WTC11 (cell line): ENCODE data around the gene NES. TPM values are rescaled to one million over a fixed set of nuclear protein-coding genes. Genes with fewer than 3 reads are reported as not detected.

Experiments used
- ATAC-seq: fragments of 200-7000 bp; cut with Tn5 transposase; 2 replicates; pipeline ENCODE4 v1.10.0; 2021; ENCODE audit warnings: mild to moderate bottlenecking, moderate library complexity
- CTCF ChIA-PET: fragments of 300-600 bp; sonication (Branson Sonifier 250); formaldehyde crosslinking; loops from one replicate; lab custom pipeline; 2021; ENCODE audit warnings: antibody characterized with exemption; lab: Charles Lee
- POLR2A ChIA-PET: fragments of 350-600 bp; sonication (Branson Sonifier 250); formaldehyde crosslinking; loops from one replicate; lab custom pipeline; 2021; ENCODE audit warnings: antibody characterized with exemption; lab: Charles Lee
- DNase-seq: peaks from one replicate; pipeline ENCODE4 v3.0.0; 2021; ENCODE audit warnings: low spot score
- H3K27ac Mint-ChIP-seq: 2 replicates; pipeline ENCODE4 v1.8.0; 2021; ENCODE audit warnings: mixed read lengths
- H3K27me3 Mint-ChIP-seq: 2 replicates; pipeline ENCODE4 v1.8.0; 2021; ENCODE audit warnings: low read depth, mild to moderate bottlenecking, moderate library complexity, mixed read lengths
- H3K36me3 Mint-ChIP-seq: 2 replicates; pipeline ENCODE4 v1.8.0; 2021; ENCODE audit warnings: mixed read lengths
- H3K4me1 Mint-ChIP-seq: 2 replicates; pipeline ENCODE4 v1.8.0; 2022; ENCODE audit warnings: mixed read lengths
- H3K4me3 Mint-ChIP-seq: 2 replicates; pipeline ENCODE4 v1.8.0; 2021; ENCODE audit warnings: mild to moderate bottlenecking, moderate library complexity, mixed read lengths
- H3K9me3 Mint-ChIP-seq: 2 replicates; pipeline ENCODE4 v1.8.0; 2021; ENCODE audit warnings: mixed read lengths
- ATF1 ChIP-seq: sonication (generic); formaldehyde crosslinking; IDR thresholded peaks from 2 replicates; pipeline ENCODE4 v1.8.1; 2023; ENCODE audit warnings: mild to moderate bottlenecking, moderate library complexity, missing genetic modification reagents
- ESRRA ChIP-seq: sonication (generic); formaldehyde crosslinking; IDR thresholded peaks from 2 replicates; pipeline ENCODE4 v1.8.1; 2022; ENCODE audit warnings: mild to moderate bottlenecking, missing genetic modification reagents, borderline replicate concordance
- FOXK1 ChIP-seq: sonication (generic); formaldehyde crosslinking; IDR thresholded peaks from 2 replicates; pipeline ENCODE4 v1.8.0; 2022; ENCODE audit warnings: mild to moderate bottlenecking, moderate library complexity, missing genetic modification reagents
- FOXP1 ChIP-seq: sonication (generic); formaldehyde crosslinking; IDR thresholded peaks from 2 replicates; pipeline ENCODE4 v1.8.0; 2022; ENCODE audit warnings: missing genetic modification reagents, mild to moderate bottlenecking, moderate library complexity, borderline replicate concordance
- JUN ChIP-seq: sonication (generic); formaldehyde crosslinking; IDR thresholded peaks from 2 replicates; pipeline ENCODE4 v1.8.0; 2023; ENCODE audit warnings: mild to moderate bottlenecking, missing genetic modification reagents
- MXD4 ChIP-seq: fragments of 250-450 bp; sonication (Bioruptor Pico); IDR thresholded peaks from 2 replicates; pipeline ENCODE4 v1.8.0; 2021; ENCODE audit warnings: mild to moderate bottlenecking, moderate library complexity, borderline replicate concordance
- NFYB ChIP-seq: sonication (generic); formaldehyde crosslinking; conservative IDR thresholded peaks from 2 replicates; pipeline ENCODE4 v1.8.0; 2022; ENCODE audit warnings: low read depth, missing genetic modification reagents
- NR3C1 ChIP-seq: sonication (generic); formaldehyde crosslinking; conservative IDR thresholded peaks from 2 replicates; pipeline ENCODE4 v1.8.1; 2023; ENCODE audit warnings: low read depth, mild to moderate bottlenecking, missing genetic modification reagents
- RORB ChIP-seq: fragments of 250-450 bp; sonication (Bioruptor Pico); IDR thresholded peaks from 2 replicates; pipeline ENCODE4 v1.9.0; 2021; ENCODE audit warnings: mild to moderate bottlenecking
- SP1 ChIP-seq: sonication (generic); formaldehyde crosslinking; conservative IDR thresholded peaks from 2 replicates; pipeline ENCODE4 v1.8.1; 2022; ENCODE audit warnings: missing genetic modification reagents
- ZNF138 ChIP-seq: sonication (generic); formaldehyde crosslinking; conservative IDR thresholded peaks from 2 replicates; pipeline ENCODE4 v1.8.1; 2022; ENCODE audit warnings: mild to moderate bottlenecking, moderate library complexity, missing genetic modification reagents
- ZNF263 ChIP-seq: sonication (generic); formaldehyde crosslinking; IDR thresholded peaks from 2 replicates; pipeline ENCODE4 v1.8.1; 2022; ENCODE audit warnings: low read depth, mild to moderate bottlenecking, moderate library complexity, missing genetic modification reagents
- total RNA-seq: library from RNA; stranded (reverse); gene quantifications from 3 replicates; pipeline ENCODE4 v1.2.3, GENCODE V29; 2021
- TF ChIP-seq, protein P1 (sequence below): fragments of 250-450 bp; sonication (Bioruptor Pico); IDR thresholded peaks from 2 replicates; pipeline ENCODE4 v1.9.0; 2021; ENCODE audit warnings: mild to moderate bottlenecking
- TF ChIP-seq, protein P2 (sequence below): sonication (generic); formaldehyde crosslinking; IDR thresholded peaks from 2 replicates; pipeline ENCODE4 v1.8.0; 2022; ENCODE audit warnings: missing genetic modification reagents
- TF ChIP-seq, protein P3 (sequence below): fragments of 250-450 bp; sonication (Bioruptor Pico); IDR thresholded peaks from 2 replicates; pipeline ENCODE4 v2.1.2; 2022; ENCODE audit warnings: mild to moderate bottlenecking, moderate library complexity

The NES gene
- total RNA-seq, 1 experiment from 2014 or later, result 127 TPM

DNA sequence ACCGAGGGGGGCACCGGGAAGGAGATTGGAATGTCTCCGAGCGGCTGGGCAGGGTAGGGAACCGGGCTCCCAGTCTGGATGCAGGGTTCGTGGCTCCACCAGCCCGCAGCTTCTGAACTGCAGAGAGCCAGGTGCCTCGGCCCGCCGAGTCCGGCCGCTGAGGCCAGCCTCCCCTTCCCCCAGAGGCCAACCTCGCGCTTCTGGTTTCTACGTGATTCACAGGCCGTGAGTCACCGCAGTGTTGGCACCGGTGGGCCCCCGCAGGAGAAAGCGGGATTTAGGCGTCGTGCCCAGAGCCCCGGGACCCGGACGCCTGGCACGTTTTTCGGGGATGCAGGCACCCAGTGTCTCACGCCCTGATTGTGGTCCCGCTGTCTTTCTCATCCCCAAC is 27.7 kb upstream of the NES start (continued):
- TF ChIP-seq, protein P1, sequence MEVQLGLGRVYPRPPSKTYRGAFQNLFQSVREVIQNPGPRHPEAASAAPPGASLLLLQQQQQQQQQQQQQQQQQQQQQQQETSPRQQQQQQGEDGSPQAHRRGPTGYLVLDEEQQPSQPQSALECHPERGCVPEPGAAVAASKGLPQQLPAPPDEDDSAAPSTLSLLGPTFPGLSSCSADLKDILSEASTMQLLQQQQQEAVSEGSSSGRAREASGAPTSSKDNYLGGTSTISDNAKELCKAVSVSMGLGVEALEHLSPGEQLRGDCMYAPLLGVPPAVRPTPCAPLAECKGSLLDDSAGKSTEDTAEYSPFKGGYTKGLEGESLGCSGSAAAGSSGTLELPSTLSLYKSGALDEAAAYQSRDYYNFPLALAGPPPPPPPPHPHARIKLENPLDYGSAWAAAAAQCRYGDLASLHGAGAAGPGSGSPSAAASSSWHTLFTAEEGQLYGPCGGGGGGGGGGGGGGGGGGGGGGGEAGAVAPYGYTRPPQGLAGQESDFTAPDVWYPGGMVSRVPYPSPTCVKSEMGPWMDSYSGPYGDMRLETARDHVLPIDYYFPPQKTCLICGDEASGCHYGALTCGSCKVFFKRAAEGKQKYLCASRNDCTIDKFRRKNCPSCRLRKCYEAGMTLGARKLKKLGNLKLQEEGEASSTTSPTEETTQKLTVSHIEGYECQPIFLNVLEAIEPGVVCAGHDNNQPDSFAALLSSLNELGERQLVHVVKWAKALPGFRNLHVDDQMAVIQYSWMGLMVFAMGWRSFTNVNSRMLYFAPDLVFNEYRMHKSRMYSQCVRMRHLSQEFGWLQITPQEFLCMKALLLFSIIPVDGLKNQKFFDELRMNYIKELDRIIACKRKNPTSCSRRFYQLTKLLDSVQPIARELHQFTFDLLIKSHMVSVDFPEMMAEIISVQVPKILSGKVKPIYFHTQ, result no peak
- no peak for TF ChIP-seq ZNF138 (CRISPR knock-in tag)
- TF ChIP-seq JUN, result no peak; the same call in 1 of the 2 replicates
- TF ChIP-seq ATF1 (CRISPR knock-in tag), result no peak
- no peak for TF ChIP-seq ZNF263
- no peak for TF ChIP-seq MXD4 (CRISPR knock-in tag)
- TF ChIP-seq FOXK1, result no peak; the same call in 1 of the 2 replicates
- TF ChIP-seq, protein P2, sequence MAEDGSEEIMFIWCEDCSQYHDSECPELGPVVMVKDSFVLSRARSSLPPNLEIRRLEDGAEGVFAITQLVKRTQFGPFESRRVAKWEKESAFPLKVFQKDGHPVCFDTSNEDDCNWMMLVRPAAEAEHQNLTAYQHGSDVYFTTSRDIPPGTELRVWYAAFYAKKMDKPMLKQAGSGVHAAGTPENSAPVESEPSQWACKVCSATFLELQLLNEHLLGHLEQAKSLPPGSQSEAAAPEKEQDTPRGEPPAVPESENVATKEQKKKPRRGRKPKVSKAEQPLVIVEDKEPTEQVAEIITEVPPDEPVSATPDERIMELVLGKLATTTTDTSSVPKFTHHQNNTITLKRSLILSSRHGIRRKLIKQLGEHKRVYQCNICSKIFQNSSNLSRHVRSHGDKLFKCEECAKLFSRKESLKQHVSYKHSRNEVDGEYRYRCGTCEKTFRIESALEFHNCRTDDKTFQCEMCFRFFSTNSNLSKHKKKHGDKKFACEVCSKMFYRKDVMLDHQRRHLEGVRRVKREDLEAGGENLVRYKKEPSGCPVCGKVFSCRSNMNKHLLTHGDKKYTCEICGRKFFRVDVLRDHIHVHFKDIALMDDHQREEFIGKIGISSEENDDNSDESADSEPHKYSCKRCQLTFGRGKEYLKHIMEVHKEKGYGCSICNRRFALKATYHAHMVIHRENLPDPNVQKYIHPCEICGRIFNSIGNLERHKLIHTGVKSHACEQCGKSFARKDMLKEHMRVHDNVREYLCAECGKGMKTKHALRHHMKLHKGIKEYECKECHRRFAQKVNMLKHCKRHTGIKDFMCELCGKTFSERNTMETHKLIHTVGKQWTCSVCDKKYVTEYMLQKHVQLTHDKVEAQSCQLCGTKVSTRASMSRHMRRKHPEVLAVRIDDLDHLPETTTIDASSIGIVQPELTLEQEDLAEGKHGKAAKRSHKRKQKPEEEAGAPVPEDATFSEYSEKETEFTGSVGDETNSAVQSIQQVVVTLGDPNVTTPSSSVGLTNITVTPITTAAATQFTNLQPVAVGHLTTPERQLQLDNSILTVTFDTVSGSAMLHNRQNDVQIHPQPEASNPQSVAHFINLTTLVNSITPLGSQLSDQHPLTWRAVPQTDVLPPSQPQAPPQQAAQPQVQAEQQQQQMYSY (CRISPR knock-in tag), result no peak
- TF ChIP-seq NR3C1 (CRISPR knock-in tag), result no peak
- TF ChIP-seq, protein P3, sequence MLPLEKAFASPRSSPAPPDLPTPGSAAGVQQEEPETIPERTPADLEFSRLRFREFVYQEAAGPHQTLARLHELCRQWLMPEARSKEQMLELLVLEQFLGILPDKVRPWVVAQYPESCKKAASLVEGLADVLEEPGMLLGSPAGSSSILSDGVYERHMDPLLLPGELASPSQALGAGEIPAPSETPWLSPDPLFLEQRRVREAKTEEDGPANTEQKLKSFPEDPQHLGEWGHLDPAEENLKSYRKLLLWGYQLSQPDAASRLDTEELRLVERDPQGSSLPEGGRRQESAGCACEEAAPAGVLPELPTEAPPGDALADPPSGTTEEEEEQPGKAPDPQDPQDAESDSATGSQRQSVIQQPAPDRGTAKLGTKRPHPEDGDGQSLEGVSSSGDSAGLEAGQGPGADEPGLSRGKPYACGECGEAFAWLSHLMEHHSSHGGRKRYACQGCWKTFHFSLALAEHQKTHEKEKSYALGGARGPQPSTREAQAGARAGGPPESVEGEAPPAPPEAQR (CRISPR knock-in tag), result no peak
- no peak for TF ChIP-seq ESRRA (CRISPR knock-in tag)
- no peak for TF ChIP-seq FOXP1 (CRISPR knock-in tag)
- no peak for TF ChIP-seq SP1 (CRISPR knock-in tag)
- no peak for TF ChIP-seq NFYB (CRISPR knock-in tag)

DNA sequence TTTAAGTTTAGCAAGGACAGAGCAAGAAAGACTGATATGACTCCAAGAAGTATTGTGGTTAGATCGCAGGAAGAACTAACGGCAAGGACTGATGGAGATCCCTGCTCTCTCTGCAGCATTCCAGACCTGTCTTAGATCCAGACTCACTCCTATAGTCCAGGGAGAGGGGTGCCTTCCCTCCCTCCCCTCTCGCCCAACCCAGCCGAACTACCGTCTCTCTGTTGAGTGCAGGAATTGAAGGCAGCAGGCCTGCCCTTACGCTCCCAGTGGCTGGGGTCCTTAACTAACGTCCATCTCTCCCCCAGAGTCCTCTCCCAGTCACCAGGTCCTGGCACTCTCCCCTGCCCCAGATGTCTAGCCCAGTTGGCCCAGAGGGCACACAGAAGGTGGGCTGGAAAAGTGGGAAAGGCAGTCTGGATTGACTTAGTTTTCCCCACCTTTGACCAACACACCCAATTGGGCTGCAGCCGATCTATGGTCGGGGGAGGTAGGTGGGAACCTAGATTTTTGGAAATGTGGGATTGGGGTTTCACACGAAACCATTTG is 27.0 kb upstream of the NES start:
- peak; percentile 32 for DNase-seq
- peaks cover 23% of the 10 kb centered on the region for H3K27me3 Mint-ChIP-seq
- H3K36me3 Mint-ChIP-seq, result peaks cover 20% of the 10 kb centered on the region
- no peaks in the 10 kb centered on the region for H3K9me3 Mint-ChIP-seq
- POLR2A ChIA-PET, result interaction anchor here (1.0 to 5.4 kb wide), 2 partner anchors 12 to 25 kb away, joined by 3 to 195 read pairs; partner anchors contain the start of gene ISG20L2
- peak overlapping the region; percentile 84 for H3K4me3 Mint-ChIP-seq
- CTCF ChIA-PET, result interaction anchor here (1.0 to 25.2 kb wide), 11 partner anchors 10 to 188 kb away, joined by 3 to 1553 read pairs (median 18); partner anchors contain the start of genes INSRR, ISG20L2, METTL25B and NES
- no peak for ATAC-seq
- no peak overlapping the region; the same call in 1 of the 2 replicates for H3K27ac Mint-ChIP-seq
- peaks cover 46% of the 10 kb centered on the region for H3K4me1 Mint-ChIP-seq
- no peak for TF ChIP-seq FOXP1 (CRISPR knock-in tag)
- TF ChIP-seq, protein P2 (CRISPR knock-in tag), result peak; percentile 60; the same call in 1 of the 2 replicates
- TF ChIP-seq RORB (CRISPR knock-in tag), result no peak
